Chondrocyte (in vitro differentiated cells): Measurements from ENCODE around the gene SIDT2. TPM values are rescaled to one million over a fixed set of nuclear protein-coding genes. Genes with fewer than 3 reads are reported as not detected.
A peak's percentile ranks its signal among the peaks of the same experiment; 100 is the strongest.

ENCODE experiments used
- DNase-seq: peaks from one replicate; pipeline ENCODE4 v3.0.0; 2021; ENCODE audit warnings: mixed read lengths, low spot score
- H3K27ac Mint-ChIP-seq: one replicate; pipeline ENCODE4 v1.8.0; 2021; ENCODE audit warnings: mild to moderate bottlenecking, moderate library complexity, mixed read lengths; ENCODE audit not compliant: unreplicated experiment
- H3K27me3 Mint-ChIP-seq: 2 replicates; pipeline ENCODE4 v1.8.0; 2021; ENCODE audit warnings: low read depth, mixed read lengths
- H3K36me3 Mint-ChIP-seq: 2 replicates; pipeline ENCODE4 v1.8.0; 2021; ENCODE audit warnings: low read depth, mixed read lengths
- H3K4me1 Mint-ChIP-seq: 2 replicates; pipeline ENCODE4 v1.8.0; 2021; ENCODE audit warnings: low read depth, mild to moderate bottlenecking, mixed read lengths
- H3K4me3 Mint-ChIP-seq: one replicate; pipeline ENCODE4 v1.8.0; 2021; ENCODE audit warnings: mild to moderate bottlenecking, moderate library complexity, mixed read lengths; ENCODE audit not compliant: unreplicated experiment
- H3K9me3 Mint-ChIP-seq: 2 replicates; pipeline ENCODE4 v1.8.0; 2021; ENCODE audit warnings: low read depth, mixed read lengths
- CTCF ChIP-seq: fragments of 200-600 bp; sonication (generic); IDR thresholded peaks from 2 replicates; pipeline ENCODE4 v1.5.0; 2021; ENCODE audit warnings: antibody characterized with exemption, mild to moderate bottlenecking, moderate library complexity
- total RNA-seq: library from RNA; stranded (reverse); gene quantifications from 3 replicates; pipeline ENCODE4 v1.2.1, GENCODE V29; 2021

SIDT2 gene
- total RNA-seq, 1 donor from 2014 or later, result 38.8 TPM

- no peaks in the 10 kb centered on the region for H3K9me3 Mint-ChIP-seq
- no peak for DNase-seq
- H3K27me3 Mint-ChIP-seq, result no peaks in the 10 kb centered on the region
- H3K27ac Mint-ChIP-seq, result peak overlapping the region; percentile 99
- H3K36me3 Mint-ChIP-seq, result peaks cover 5% of the 10 kb centered on the region
- no peak for TF ChIP-seq CTCF
- peaks cover 38% of the 10 kb centered on the region for H3K4me1 Mint-ChIP-seq
- H3K4me3 Mint-ChIP-seq, result peak overlapping the region; percentile 97
These were observed 35.2 kb upstream of the SIDT2 start for GRCh38 chr11:117143390-117143789.

GRCh38 chr11:117143871-117144476 lies 34.6 kb upstream of the SIDT2 start, which contains the start of gene PAFAH1B2:
Gene PAFAH1B2 (plus strand): TSS chr11:117144287. CDS start chr11:117152448, 8,161 bp downstream.
- H3K9me3 Mint-ChIP-seq, result no peaks in the 10 kb centered on the region
- peaks cover 40% of the 10 kb centered on the region for H3K4me1 Mint-ChIP-seq
- H3K27me3 Mint-ChIP-seq, result no peaks in the 10 kb centered on the region
- no peak for TF ChIP-seq CTCF
- DNase-seq, result peak; percentile 96
- H3K27ac Mint-ChIP-seq, result peak within 1 kb of the TSS; percentile 99
- H3K36me3 Mint-ChIP-seq, result peaks cover 5% of the 10 kb centered on the region
- H3K4me3 Mint-ChIP-seq, result peak within 1 kb of the TSS; percentile 97

GRCh38 chr11:117144477-117145392 lies 33.8 kb upstream of the SIDT2 start:
- Mint-ChIP-seq H3K4me1 (peaks cover 42% of the 10 kb centered on the region), H3K4me3 (peak overlapping the region; percentile 97), H3K36me3 (peaks cover 5% of the 10 kb centered on the region), H3K27me3 (no peaks in the 10 kb centered on the region), H3K9me3 (no peaks in the 10 kb centered on the region), H3K27ac (peak overlapping the region; percentile 97)
- no peak for DNase-seq
- no peak for TF ChIP-seq CTCF

- Mint-ChIP-seq H3K4me3 (peak overlapping the region; percentile 97), H3K27ac (peak overlapping the region; percentile 97), H3K9me3 (no peaks in the 10 kb centered on the region), H3K27me3 (no peaks in the 10 kb centered on the region), H3K4me1 (peaks cover 47% of the 10 kb centered on the region), H3K36me3 (peaks cover 5% of the 10 kb centered on the region)
- peak; percentile 66 for TF ChIP-seq CTCF
- DNase-seq, result no peak
These were observed 33.2 kb upstream of the SIDT2 start for GRCh38 chr11:117145393-117145761.

GRCh38 chr11:117146521-117146920 lies 32.0 kb upstream of the SIDT2 start:
- Mint-ChIP-seq H3K36me3 (peaks cover 5% of the 10 kb centered on the region), H3K4me1 (peaks cover 50% of the 10 kb centered on the region), H3K27ac (peak overlapping the region; percentile 97), H3K4me3 (peak overlapping the region; percentile 97), H3K9me3 (no peaks in the 10 kb centered on the region), H3K27me3 (no peaks in the 10 kb centered on the region)
- no peak for DNase-seq
- TF ChIP-seq CTCF, result no peak
